ENCODE results near the gene HOXB6.

HOXB6 gene

DNA sequence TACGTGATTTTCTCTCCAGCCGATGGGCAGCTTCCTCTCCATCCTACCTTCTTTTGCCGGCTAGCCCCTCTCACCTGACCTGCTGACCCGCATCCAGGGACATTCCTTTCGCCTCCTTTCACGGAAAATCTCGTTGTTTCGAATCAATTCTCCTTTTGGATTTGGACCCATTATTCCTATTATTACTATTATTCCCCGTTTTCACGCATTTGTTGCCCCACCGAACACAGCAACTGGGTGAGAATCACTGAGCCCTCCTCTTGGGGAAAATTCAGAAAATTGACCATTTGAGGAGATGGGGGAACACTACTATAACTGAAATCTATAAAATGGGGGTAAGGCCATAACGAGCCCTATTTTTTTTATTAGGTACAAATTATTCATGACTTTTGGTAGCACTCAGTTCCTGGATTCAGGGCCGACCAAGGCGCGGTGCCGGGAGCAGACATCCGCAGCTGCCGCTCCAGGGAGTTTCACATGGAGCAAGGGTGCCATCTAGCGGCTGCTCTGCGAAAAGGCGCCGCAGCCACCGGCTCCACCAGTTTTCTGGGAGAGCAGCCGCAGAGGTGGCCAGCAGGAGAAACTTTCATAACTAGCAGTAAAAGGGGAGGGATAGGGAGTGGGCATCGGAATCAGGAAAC, 13.6 kb upstream of the HOXB6 start:
- no peaks in the 10 kb centered on the region for H3K9me3 ChIP-seq (ENCODE audit: control insufficient read depth in 2 of 2, low read length in 2 of 2)
- no peak overlapping the region for H3K4me3 ChIP-seq (ENCODE audit: low read length in 2 of 2)
- H3K9ac ChIP-seq (ENCODE audit: low read length in 2 of 2): no peak overlapping the region
- H3K36me3 ChIP-seq (ENCODE audit: control insufficient read depth in 2 of 2, insufficient read depth in 2 of 2, low read length in 2 of 2): no peaks in the 10 kb centered on the region
- peaks cover 94 to 97% of the 10 kb centered on the region in 2 donors for H3K27me3 ChIP-seq (ENCODE audit: control insufficient read depth in 1 of 2, insufficient read depth in 2 of 2, low read length in 2 of 2)
- peaks cover 20% of the 10 kb centered on the region for H3K4me1 ChIP-seq (ENCODE audit: control insufficient read depth, insufficient read depth, low read length)
- no peak overlapping the region for H3K27ac ChIP-seq (ENCODE audit: low read length)

DNA sequence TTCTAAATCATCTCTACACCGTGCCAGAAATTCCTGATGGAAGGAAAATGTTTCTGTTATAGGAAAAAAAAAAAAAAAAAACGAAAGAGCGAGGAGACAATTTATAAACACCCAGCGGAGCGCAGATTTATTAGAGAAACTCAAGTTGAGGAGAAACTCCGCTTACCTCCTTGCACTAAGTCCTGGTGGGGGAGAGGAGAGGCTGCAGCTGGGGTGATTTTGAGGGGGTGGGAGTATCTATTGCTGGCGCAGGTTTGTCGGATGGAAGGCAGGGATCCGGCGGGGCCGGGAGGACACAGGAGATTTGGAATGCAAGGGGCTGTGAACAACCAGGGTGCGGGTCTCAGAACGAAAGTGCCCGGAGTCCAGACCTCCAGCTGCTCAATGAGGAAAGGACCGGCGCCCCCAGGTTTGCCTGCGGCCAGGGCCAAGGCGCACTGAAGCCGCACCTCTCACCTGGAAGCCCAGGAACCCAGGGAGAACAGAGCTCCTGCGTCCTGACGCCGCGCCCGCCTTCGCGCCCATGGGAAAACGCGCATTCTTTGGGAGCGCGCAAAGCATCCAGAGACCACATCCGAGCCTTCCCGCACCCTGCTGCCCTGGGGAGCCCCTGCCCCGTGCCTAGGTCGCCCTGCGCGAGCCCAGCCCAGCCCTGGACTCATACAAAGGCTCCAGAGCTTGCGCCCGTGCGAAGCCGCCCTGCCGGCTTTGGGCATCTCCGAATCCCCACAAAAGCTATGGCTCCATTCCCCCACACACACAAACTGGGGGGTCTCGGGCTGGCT, 12.9 kb upstream of the HOXB6 start:
- Histone ChIP-seq H3K4me1 (ENCODE audit: control insufficient read depth, insufficient read depth, low read length) (peaks cover 21% of the 10 kb centered on the region), H3K27me3 (ENCODE audit: control insufficient read depth in 1 of 2, insufficient read depth in 2 of 2, low read length in 2 of 2) (peaks cover 89 to 96% of the 10 kb centered on the region in 2 donors)

DNA sequence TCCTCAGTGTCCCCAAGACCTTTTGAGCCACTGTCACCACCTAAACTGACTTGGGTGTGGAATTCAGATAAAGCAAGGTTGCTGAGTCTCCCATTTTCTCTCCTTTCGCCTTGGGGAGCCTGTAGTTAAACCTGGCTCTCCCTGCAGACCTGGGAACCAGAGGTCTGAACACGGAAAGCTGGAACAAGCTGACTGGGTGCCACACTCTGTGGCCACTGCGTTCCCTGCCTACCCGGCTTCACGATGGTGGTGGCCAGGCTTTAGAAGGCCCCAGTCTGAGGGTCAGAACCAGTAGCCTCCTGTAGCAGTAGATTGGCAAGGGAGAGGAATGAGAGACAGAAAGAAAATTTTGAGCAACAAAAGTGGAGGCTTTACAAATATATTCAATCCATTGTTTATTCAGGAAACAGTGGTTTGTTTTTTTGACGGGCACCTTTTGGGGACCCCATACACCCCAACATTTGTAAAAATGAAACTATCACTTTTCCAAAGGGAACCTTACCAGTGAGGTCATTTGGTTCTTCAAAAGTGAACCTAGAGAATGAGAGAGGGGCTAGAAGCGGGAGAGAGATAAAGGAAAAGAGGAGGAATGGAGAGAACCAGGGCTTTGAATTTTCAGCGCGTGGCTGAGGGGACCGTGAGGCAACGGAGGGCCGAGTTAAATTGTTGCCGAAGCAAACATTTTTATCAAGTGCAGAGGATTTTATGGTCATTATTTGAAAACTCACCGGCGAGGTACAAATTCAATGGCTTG, 12.1 kb upstream of the HOXB6 start:
- peaks cover 86 to 98% of the 10 kb centered on the region in 2 donors for H3K27me3 ChIP-seq (ENCODE audit: control insufficient read depth in 1 of 2, insufficient read depth in 2 of 2, low read length in 2 of 2)
- H3K27ac ChIP-seq (ENCODE audit: low read length): no peak overlapping the region
- no peaks in the 10 kb centered on the region for H3K9me3 ChIP-seq (ENCODE audit: control insufficient read depth in 2 of 2, low read length in 2 of 2)
- H3K9ac ChIP-seq (ENCODE audit: low read length in 2 of 2): no peak overlapping the region
- H3K36me3 ChIP-seq (ENCODE audit: control insufficient read depth in 2 of 2, insufficient read depth in 2 of 2, low read length in 2 of 2): no peaks in the 10 kb centered on the region
- H3K4me3 ChIP-seq (ENCODE audit: low read length in 2 of 2): no peak overlapping the region
- H3K4me1 ChIP-seq (ENCODE audit: control insufficient read depth, insufficient read depth, low read length): peaks cover 24% of the 10 kb centered on the region

More for the DNA sequence above, 12.9 kb upstream of the HOXB6 start:
- no peak overlapping the region for H3K4me3 ChIP-seq (ENCODE audit: low read length in 2 of 2)
- no peaks in the 10 kb centered on the region for H3K9me3 ChIP-seq (ENCODE audit: control insufficient read depth in 2 of 2, low read length in 2 of 2)
- H3K27ac ChIP-seq (ENCODE audit: low read length): no peak overlapping the region
- H3K36me3 ChIP-seq (ENCODE audit: control insufficient read depth in 2 of 2, insufficient read depth in 2 of 2, low read length in 2 of 2): no peaks in the 10 kb centered on the region
- H3K9ac ChIP-seq (ENCODE audit: low read length in 2 of 2): no peak overlapping the region

DNA sequence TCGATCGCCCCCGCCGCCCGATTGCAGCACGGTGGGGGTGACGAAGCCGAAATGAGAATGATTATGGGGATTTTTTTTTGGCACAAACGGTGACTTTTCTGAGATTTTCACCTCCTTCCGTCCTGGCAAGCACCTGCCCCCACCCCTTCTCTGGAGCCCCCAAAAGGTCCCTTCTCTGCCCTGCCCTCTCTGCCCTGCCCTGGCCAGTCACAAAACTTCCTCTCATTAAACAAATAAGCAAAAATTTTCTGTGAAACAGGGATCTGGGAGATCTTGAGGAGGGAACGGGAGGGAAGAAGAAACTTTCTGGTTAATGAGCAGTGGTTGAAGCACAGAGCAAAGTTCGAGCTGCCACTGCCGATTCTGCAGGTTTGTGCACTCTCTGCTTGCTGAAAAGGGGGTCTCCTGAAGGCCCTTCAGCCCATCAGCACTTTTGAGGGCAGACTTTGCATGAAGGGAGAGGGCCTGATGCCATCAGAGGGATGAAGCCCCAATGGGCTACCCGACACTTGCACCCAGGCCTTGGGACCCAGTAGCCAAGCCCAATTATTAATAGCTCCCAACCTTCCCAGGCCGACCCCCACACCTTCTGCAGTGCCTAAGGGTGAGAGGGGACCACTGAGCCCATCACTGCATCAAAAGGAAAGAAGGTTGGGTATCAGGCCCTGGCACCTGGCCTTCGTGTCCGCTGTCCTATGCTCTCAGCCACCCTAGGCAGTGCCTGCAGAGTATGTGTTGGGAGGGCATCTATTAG, 11.4 kb upstream of the HOXB6 start:
- no peak overlapping the region for H3K9ac ChIP-seq (ENCODE audit: low read length in 2 of 2)
- no peaks in the 10 kb centered on the region for H3K36me3 ChIP-seq (ENCODE audit: control insufficient read depth in 2 of 2, insufficient read depth in 2 of 2, low read length in 2 of 2)
- peaks cover 86 to 97% of the 10 kb centered on the region in 2 donors for H3K27me3 ChIP-seq (ENCODE audit: control insufficient read depth in 1 of 2, insufficient read depth in 2 of 2, low read length in 2 of 2)
- no peak overlapping the region for H3K4me3 ChIP-seq (ENCODE audit: low read length in 2 of 2)
- peaks cover 24% of the 10 kb centered on the region for H3K4me1 ChIP-seq (ENCODE audit: control insufficient read depth, insufficient read depth, low read length)
- no peak overlapping the region for H3K27ac ChIP-seq (ENCODE audit: low read length)
- no peaks in the 10 kb centered on the region for H3K9me3 ChIP-seq (ENCODE audit: control insufficient read depth in 2 of 2, low read length in 2 of 2)

DNA sequence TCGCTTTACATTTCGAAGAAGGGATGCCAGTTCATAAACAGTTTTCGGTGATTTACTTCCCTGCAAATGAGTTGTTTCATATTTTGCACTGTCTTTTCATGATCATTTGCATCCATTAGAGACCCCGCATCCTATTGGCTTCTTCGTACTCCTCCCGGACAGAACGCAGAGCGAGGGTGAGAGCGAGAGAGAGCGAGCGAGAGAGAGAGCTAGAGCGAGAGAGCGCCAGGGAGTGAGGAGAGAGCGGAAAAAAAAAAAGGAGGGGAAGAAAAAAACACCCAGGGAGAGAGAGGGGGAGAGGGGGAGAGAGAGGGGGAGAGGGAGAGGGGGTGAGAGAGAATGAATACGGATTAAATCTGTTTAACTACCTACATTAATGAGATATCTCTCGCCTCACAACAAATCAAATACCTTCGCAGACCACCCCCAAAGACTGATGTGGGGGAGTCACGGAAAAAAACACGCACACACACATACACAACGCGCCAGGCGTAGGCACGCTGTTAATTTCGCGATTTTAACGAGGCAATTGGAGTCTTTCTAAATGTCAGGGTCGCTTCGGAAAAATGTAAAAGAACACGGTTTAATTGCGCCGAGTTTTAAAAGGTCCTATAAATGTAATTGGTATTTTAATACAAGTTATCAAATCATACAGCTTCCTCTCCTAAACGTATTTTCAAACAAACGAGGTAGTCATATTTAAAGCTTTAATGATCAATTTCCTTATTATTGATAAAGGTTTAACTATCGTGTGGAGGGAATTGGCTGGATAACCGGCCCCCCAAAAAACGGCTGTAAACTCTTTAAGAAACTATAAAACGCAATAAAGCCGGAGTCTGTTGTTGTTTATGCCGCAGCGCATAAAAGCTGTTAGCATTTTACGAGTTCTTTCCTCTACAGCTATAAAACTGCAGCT, 10.5 kb upstream of the HOXB6 start, which contains the start of gene HOXB8:
TSS of gene HOXB8 (minus strand) at position 246 of the 916 bp plus-strand sequence. CDS start 588 bp downstream, outside the sequence.
- H3K27me3 ChIP-seq (ENCODE audit: control insufficient read depth in 1 of 2, insufficient read depth in 2 of 2, low read length in 2 of 2): peaks cover 86 to 97% of the 10 kb centered on the region in 2 donors
- H3K4me1 ChIP-seq (ENCODE audit: control insufficient read depth, insufficient read depth, low read length): peaks cover 32% of the 10 kb centered on the region
- H3K9me3 ChIP-seq (ENCODE audit: control insufficient read depth in 2 of 2, low read length in 2 of 2): no peaks in the 10 kb centered on the region
- H3K36me3 ChIP-seq (ENCODE audit: control insufficient read depth in 2 of 2, insufficient read depth in 2 of 2, low read length in 2 of 2): no peaks in the 10 kb centered on the region
- H3K9ac ChIP-seq (ENCODE audit: low read length in 2 of 2): no peak within 1 kb of the TSS
- H3K4me3 ChIP-seq (ENCODE audit: low read length in 2 of 2): peak within 1 kb of the TSS in 1 of 2 donors; percentile 22
- H3K27ac ChIP-seq (ENCODE audit: low read length): no peak within 1 kb of the TSS

DNA sequence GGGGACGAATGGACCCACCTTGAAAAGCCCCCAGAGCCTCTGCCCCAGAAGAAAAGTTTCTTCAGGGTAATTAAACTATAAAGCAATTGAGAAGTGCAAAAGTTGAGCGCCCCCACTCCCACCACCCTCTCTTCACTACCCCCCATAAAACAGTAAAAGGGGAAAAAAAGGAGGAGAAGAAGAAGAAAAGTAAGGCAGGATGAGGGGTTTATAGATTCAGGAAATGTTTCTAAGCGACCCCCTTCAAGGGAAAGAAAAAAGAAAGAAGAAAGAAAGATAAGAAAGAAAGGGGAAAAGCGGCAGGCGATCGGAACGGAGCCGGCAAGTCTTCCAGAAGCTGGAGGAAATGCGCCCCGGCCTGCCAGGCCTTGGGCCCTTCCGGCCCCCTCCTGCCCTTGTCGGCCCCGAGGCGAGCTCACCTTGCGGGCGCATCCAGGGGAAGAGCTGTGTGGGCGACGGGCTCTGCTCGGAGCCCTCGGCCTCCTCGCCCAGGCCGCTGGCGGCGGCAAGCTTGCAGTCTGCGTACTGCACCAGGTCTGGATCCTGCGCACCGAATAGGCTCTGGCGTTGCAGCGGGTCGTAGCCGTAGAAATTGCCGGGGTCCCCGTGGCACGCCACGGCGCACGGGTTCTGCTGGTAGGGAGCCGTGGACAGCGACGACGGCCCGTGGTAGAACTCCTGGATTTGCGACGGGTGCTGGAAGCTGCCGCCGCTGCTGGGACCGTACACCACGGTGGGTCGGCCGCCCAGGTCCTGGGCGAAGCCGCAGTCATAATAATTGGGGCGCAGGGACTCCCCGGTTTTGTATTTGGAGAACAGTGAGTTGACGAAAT, 9.3 kb upstream of the HOXB6 start:
- H3K27ac ChIP-seq (ENCODE audit: low read length): no peak overlapping the region
- no peak overlapping the region for H3K9ac ChIP-seq (ENCODE audit: low read length in 2 of 2)
- peaks cover 35% of the 10 kb centered on the region for H3K4me1 ChIP-seq (ENCODE audit: control insufficient read depth, insufficient read depth, low read length)
- peak overlapping the region in 1 of 2 donors; percentile 22 for H3K4me3 ChIP-seq (ENCODE audit: low read length in 2 of 2)
- no peaks in the 10 kb centered on the region for H3K9me3 ChIP-seq (ENCODE audit: control insufficient read depth in 2 of 2, low read length in 2 of 2)
- no peaks in the 10 kb centered on the region for H3K36me3 ChIP-seq (ENCODE audit: control insufficient read depth in 2 of 2, insufficient read depth in 2 of 2, low read length in 2 of 2)
- peaks cover 86 to 97% of the 10 kb centered on the region in 2 donors for H3K27me3 ChIP-seq (ENCODE audit: control insufficient read depth in 1 of 2, insufficient read depth in 2 of 2, low read length in 2 of 2)

DNA sequence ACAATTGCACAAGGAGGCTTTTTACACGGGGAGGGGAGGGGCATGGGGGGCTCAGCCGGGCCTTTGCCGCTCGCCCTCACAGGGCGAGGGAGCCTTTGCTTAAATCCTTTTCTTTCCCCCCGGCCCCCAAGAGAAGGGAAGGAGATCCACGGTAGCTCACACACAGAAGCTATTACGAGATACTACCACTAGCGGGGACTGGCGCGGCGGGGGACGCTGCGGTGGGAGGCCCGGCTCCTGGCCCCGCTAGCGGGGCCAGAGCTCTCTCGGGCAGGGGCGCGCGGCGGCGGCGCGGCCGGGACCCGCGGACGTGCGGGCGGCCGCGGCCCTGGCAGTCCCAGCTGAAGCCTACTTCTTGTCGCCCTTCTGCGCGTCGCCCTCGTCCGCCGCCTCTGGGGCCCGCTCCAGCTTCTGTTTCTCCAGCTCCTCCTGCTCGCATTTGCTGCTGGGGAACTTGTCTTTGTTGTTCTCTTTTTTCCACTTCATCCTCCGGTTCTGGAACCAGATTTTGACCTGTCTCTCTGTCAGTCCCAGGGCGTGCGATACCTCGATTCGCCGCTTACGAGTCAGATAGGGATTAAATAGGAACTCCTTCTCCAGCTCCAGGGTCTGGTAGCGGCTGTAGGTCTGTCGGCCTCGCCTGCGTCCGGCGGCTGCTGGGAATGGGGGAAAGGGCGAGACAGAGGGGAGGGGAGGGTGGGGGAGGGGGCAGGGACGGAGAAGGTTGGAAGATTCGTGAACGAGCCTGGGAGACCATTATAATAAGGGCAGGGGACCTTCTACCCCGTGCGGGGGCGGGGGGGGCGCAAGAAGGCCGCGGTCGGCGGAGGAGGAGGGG, 8.3 kb upstream of the HOXB6 start:
- no peak overlapping the region for H3K9ac ChIP-seq (ENCODE audit: low read length in 2 of 2)
- H3K27ac ChIP-seq (ENCODE audit: low read length): no peak overlapping the region
- H3K4me1 ChIP-seq (ENCODE audit: control insufficient read depth, insufficient read depth, low read length): peaks cover 31% of the 10 kb centered on the region

DNA sequence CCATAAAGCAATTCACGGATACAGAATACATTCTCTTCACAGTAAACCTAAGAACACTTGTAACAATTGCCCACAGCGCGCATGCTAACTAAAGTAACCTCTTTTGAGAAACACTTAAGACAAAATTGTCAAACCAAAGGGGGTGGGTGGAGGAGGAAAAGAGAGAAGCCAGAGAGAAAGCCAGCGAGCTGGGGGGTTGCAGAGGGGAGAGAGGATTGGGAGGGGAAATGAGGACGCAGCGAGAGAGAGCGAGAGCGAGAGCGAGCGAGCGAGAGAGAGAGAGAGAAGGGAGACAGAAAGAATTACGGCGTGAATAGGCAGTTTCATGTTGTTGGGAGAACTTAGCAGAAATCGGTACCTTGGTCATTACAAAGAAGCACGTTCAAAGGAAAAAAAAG, 7.7 kb upstream of the HOXB6 start:
- Histone ChIP-seq H3K9me3 (ENCODE audit: control insufficient read depth in 2 of 2, low read length in 2 of 2) (no peaks in the 10 kb centered on the region), H3K27me3 (ENCODE audit: control insufficient read depth in 1 of 2, insufficient read depth in 2 of 2, low read length in 2 of 2) (peaks cover 85 to 96% of the 10 kb centered on the region in 2 donors), H3K4me3 (ENCODE audit: low read length in 2 of 2) (peak overlapping the region in 1 of 2 donors; percentile 52), H3K4me1 (ENCODE audit: control insufficient read depth, insufficient read depth, low read length) (peaks cover 25% of the 10 kb centered on the region), H3K36me3 (ENCODE audit: control insufficient read depth in 2 of 2, insufficient read depth in 2 of 2, low read length in 2 of 2) (no peaks in the 10 kb centered on the region), H3K9ac (ENCODE audit: low read length in 2 of 2) (no peak overlapping the region), H3K27ac (ENCODE audit: low read length) (no peak overlapping the region)

More for the DNA sequence above, 8.3 kb upstream of the HOXB6 start:
- peak overlapping the region in 1 of 2 donors; percentile 52 for H3K4me3 ChIP-seq (ENCODE audit: low read length in 2 of 2)
- no peaks in the 10 kb centered on the region for H3K36me3 ChIP-seq (ENCODE audit: control insufficient read depth in 2 of 2, insufficient read depth in 2 of 2, low read length in 2 of 2)
- peaks cover 87 to 97% of the 10 kb centered on the region in 2 donors for H3K27me3 ChIP-seq (ENCODE audit: control insufficient read depth in 1 of 2, insufficient read depth in 2 of 2, low read length in 2 of 2)
- no peaks in the 10 kb centered on the region for H3K9me3 ChIP-seq (ENCODE audit: control insufficient read depth in 2 of 2, low read length in 2 of 2)

Data from stomach smooth muscle (tissue), 2 donors.